ENCODE measurements around the gene LANCL1.
"Not testable (repeated sequence)": the region's sequence is repeated elsewhere in the genome, so short reads cannot be mapped to it uniquely, and the experiment has no call there.

Gene LANCL1

DNA sequence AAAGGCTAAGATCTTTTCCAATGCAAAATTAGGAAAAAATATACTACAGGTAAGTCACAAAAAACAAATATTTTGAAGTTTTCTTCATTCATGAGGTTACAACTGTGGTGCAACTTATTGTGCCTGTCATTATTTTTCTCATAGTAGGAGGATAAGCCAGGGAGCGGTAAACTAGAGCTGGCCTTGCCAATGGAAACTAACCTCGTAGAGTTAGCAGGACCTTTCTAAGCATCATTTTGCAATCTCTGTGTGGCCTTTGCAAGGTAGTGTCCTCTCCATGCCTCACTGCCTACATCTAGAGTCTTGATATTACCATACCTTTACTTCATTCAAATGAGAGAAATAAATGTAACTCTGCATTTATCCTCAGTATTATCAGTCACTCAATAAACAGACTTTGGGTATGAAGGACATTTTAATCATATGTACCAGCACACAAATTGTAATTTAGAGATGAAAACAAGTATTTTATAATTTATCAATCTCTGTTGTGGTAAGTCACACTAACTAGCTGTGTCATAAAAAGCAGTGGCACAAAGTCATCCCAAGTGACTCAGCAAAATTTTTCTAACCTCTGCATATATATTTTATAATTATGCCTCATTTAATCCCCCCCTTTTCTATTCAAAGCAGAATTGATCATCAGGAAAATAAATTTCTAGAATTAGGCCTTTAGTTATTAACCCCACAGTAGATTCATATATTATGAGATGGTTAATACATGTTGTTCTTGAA lies 47.0 kb downstream of the LANCL1 start:
- Histone ChIP-seq H3K27me3 (ENCODE audit: control insufficient read depth, insufficient read depth, low read length) (no peaks in the 10 kb centered on the region), H3K36me3 (ENCODE audit: control insufficient read depth, insufficient read depth, low read length) (no peaks in the 10 kb centered on the region), H3K9ac (ENCODE audit: low read length) (no peak overlapping the region), H3K4me1 (ENCODE audit: control insufficient read depth, insufficient read depth, low read length) (no peaks in the 10 kb centered on the region), H3K9me3 (ENCODE audit: control insufficient read depth, low read length) (no peaks in the 10 kb centered on the region), H3K4me3 (ENCODE audit: low read length) (no peak overlapping the region)

DNA sequence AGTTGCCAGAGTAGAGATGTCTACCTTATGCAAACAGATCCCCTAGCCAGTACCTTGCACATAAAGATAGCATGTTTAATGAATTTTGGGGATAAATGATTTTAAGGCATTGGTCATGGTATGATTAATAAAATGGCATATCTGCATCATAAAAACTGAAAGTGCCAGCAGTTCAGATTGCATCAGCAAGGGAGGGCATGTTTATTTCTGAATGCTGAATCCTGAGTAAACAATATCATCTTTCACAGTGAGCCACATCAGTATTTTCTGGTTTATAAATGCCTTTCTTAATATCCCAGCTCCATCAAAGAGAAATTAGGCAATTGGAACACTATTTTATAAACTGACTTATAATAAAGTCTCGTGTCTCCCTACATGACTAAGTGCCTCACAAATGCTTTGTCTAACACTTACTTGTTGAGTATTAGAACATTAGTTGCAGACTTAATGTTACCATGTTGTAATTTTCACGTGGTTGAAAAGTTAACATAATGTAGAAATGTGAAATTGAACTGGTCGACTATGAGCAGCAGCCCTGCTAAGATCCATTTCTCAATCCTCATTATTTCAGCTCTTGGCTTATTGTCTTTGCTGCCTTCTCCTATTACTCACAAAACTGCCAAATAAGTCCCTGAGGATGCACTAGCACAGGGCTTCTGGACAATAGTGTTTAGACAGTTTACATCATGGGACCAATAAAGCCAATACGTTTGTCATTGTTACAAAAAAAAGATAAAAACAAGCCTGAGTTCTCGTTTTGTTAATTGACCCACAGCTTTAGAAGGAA lies 48.0 kb downstream of the LANCL1 start:
- H3K4me1 ChIP-seq (ENCODE audit: control insufficient read depth, insufficient read depth, low read length), result no peaks in the 10 kb centered on the region
- H3K36me3 ChIP-seq (ENCODE audit: control insufficient read depth, insufficient read depth, low read length), result no peaks in the 10 kb centered on the region
- H3K4me3 ChIP-seq (ENCODE audit: low read length), result no peak overlapping the region
- no peak overlapping the region for H3K9ac ChIP-seq (ENCODE audit: low read length)
- no peaks in the 10 kb centered on the region for H3K27me3 ChIP-seq (ENCODE audit: control insufficient read depth, insufficient read depth, low read length)
- no peaks in the 10 kb centered on the region for H3K9me3 ChIP-seq (ENCODE audit: control insufficient read depth, low read length)

- H3K27me3 ChIP-seq (ENCODE audit: control insufficient read depth, insufficient read depth, low read length); H3K9ac ChIP-seq (ENCODE audit: low read length); H3K9me3 ChIP-seq (ENCODE audit: control insufficient read depth, low read length); H3K36me3 ChIP-seq (ENCODE audit: control insufficient read depth, insufficient read depth, low read length); H3K4me1 ChIP-seq (ENCODE audit: control insufficient read depth, insufficient read depth, low read length); H3K4me3 ChIP-seq (ENCODE audit: low read length): not testable (repeated sequence)
Measured at GRCh38 chr2:210427309-210427708, 49.2 kb downstream of the LANCL1 start.

- no peak overlapping the region for H3K4me3 ChIP-seq (ENCODE audit: low read length)
- no peaks in the 10 kb centered on the region for H3K9me3 ChIP-seq (ENCODE audit: control insufficient read depth, low read length)
- H3K36me3 ChIP-seq (ENCODE audit: control insufficient read depth, insufficient read depth, low read length), result no peaks in the 10 kb centered on the region
- H3K4me1 ChIP-seq (ENCODE audit: control insufficient read depth, insufficient read depth, low read length), result no peaks in the 10 kb centered on the region
- H3K9ac ChIP-seq (ENCODE audit: low read length), result no peak overlapping the region
- no peaks in the 10 kb centered on the region for H3K27me3 ChIP-seq (ENCODE audit: control insufficient read depth, insufficient read depth, low read length)
Measured at GRCh38 chr2:210422366-210422765, 54.2 kb downstream of the LANCL1 start.

- Histone ChIP-seq H3K9ac (ENCODE audit: low read length) (no peak overlapping the region), H3K27me3 (ENCODE audit: control insufficient read depth, insufficient read depth, low read length) (no peaks in the 10 kb centered on the region), H3K9me3 (ENCODE audit: control insufficient read depth, low read length) (no peaks in the 10 kb centered on the region), H3K4me1 (ENCODE audit: control insufficient read depth, insufficient read depth, low read length) (no peaks in the 10 kb centered on the region), H3K36me3 (ENCODE audit: control insufficient read depth, insufficient read depth, low read length) (no peaks in the 10 kb centered on the region), H3K4me3 (ENCODE audit: low read length) (no peak overlapping the region)
Measured at GRCh38 chr2:210421916-210422315, 54.6 kb downstream of the LANCL1 start.

- Histone ChIP-seq H3K4me3 (ENCODE audit: low read length) (no peak overlapping the region), H3K9me3 (ENCODE audit: control insufficient read depth, low read length) (no peaks in the 10 kb centered on the region), H3K27me3 (ENCODE audit: control insufficient read depth, insufficient read depth, low read length) (no peaks in the 10 kb centered on the region), H3K4me1 (ENCODE audit: control insufficient read depth, insufficient read depth, low read length) (no peaks in the 10 kb centered on the region), H3K9ac (ENCODE audit: low read length) (no peak overlapping the region), H3K36me3 (ENCODE audit: control insufficient read depth, insufficient read depth, low read length) (no peaks in the 10 kb centered on the region)
Measured at GRCh38 chr2:210412660-210413059, 63.9 kb downstream of the LANCL1 start.

GRCh38 chr2:210410542-210410941 lies 66.0 kb downstream of the LANCL1 start:
- no peak overlapping the region for H3K4me3 ChIP-seq (ENCODE audit: low read length)
- no peaks in the 10 kb centered on the region for H3K4me1 ChIP-seq (ENCODE audit: control insufficient read depth, insufficient read depth, low read length)
- H3K9me3 ChIP-seq (ENCODE audit: control insufficient read depth, low read length), result no peaks in the 10 kb centered on the region
- no peaks in the 10 kb centered on the region for H3K36me3 ChIP-seq (ENCODE audit: control insufficient read depth, insufficient read depth, low read length)
- H3K9ac ChIP-seq (ENCODE audit: low read length), result no peak overlapping the region
- no peaks in the 10 kb centered on the region for H3K27me3 ChIP-seq (ENCODE audit: control insufficient read depth, insufficient read depth, low read length)

- H3K9me3 ChIP-seq (ENCODE audit: control insufficient read depth, low read length), result no peaks in the 10 kb centered on the region
- H3K4me3 ChIP-seq (ENCODE audit: low read length), result no peak overlapping the region
- no peak overlapping the region for H3K9ac ChIP-seq (ENCODE audit: low read length)
- H3K4me1 ChIP-seq (ENCODE audit: control insufficient read depth, insufficient read depth, low read length), result no peaks in the 10 kb centered on the region
- H3K27me3 ChIP-seq (ENCODE audit: control insufficient read depth, insufficient read depth, low read length), result no peaks in the 10 kb centered on the region
- no peaks in the 10 kb centered on the region for H3K36me3 ChIP-seq (ENCODE audit: control insufficient read depth, insufficient read depth, low read length)
Measured at GRCh38 chr2:210399440-210400041, 77.0 kb downstream of the LANCL1 start.

GRCh38 chr2:210392469-210392881 lies 84.1 kb downstream of the LANCL1 start:
- H3K27me3 ChIP-seq (ENCODE audit: control insufficient read depth, insufficient read depth, low read length), result no peaks in the 10 kb centered on the region
- no peaks in the 10 kb centered on the region for H3K9me3 ChIP-seq (ENCODE audit: control insufficient read depth, low read length)
- no peak overlapping the region for H3K9ac ChIP-seq (ENCODE audit: low read length)
- no peak overlapping the region for H3K4me3 ChIP-seq (ENCODE audit: low read length)
- no peaks in the 10 kb centered on the region for H3K4me1 ChIP-seq (ENCODE audit: control insufficient read depth, insufficient read depth, low read length)
- H3K36me3 ChIP-seq (ENCODE audit: control insufficient read depth, insufficient read depth, low read length), result no peaks in the 10 kb centered on the region

DNA sequence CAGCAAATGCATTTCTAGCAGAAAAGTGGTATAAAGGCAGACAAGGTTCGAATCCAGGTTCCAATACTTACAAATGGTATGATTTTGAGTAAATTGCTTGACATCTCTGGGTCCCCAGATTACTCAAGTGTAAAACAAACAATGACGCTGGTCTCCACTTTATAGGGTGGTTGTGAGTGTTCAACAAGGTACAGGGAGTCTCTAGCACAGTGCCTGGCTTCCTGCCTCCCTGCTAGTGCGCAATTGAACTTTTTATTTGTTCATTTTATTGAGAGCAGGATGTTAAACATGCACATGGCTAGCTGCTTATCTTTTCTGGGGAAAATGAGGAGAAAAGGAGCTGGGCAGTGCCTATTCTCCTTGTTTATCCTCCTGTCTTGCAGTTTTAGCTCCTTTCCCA lies 86.7 kb downstream of the LANCL1 start:
- H3K4me1 ChIP-seq (ENCODE audit: control insufficient read depth, insufficient read depth, low read length), result no peaks in the 10 kb centered on the region
- H3K4me3 ChIP-seq (ENCODE audit: low read length), result no peak overlapping the region
- no peak overlapping the region for H3K9ac ChIP-seq (ENCODE audit: low read length)
- H3K36me3 ChIP-seq (ENCODE audit: control insufficient read depth, insufficient read depth, low read length), result no peaks in the 10 kb centered on the region
- no peaks in the 10 kb centered on the region for H3K27me3 ChIP-seq (ENCODE audit: control insufficient read depth, insufficient read depth, low read length)
- H3K9me3 ChIP-seq (ENCODE audit: control insufficient read depth, low read length), result no peaks in the 10 kb centered on the region

GRCh38 chr2:210388148-210388547 lies 88.4 kb downstream of the LANCL1 start:
- H3K27me3 ChIP-seq (ENCODE audit: control insufficient read depth, insufficient read depth, low read length), result no peaks in the 10 kb centered on the region
- no peaks in the 10 kb centered on the region for H3K4me1 ChIP-seq (ENCODE audit: control insufficient read depth, insufficient read depth, low read length)
- H3K9ac ChIP-seq (ENCODE audit: low read length), result no peak overlapping the region
- no peaks in the 10 kb centered on the region for H3K9me3 ChIP-seq (ENCODE audit: control insufficient read depth, low read length)
- H3K4me3 ChIP-seq (ENCODE audit: low read length), result no peak overlapping the region
- H3K36me3 ChIP-seq (ENCODE audit: control insufficient read depth, insufficient read depth, low read length), result no peaks in the 10 kb centered on the region

GRCh38 chr2:210387074-210387473 lies 89.5 kb downstream of the LANCL1 start:
- H3K27me3 ChIP-seq (ENCODE audit: control insufficient read depth, insufficient read depth, low read length), result no peaks in the 10 kb centered on the region
- H3K9me3 ChIP-seq (ENCODE audit: control insufficient read depth, low read length), result no peaks in the 10 kb centered on the region
- no peaks in the 10 kb centered on the region for H3K36me3 ChIP-seq (ENCODE audit: control insufficient read depth, insufficient read depth, low read length)
- H3K9ac ChIP-seq (ENCODE audit: low read length), result no peak overlapping the region
- no peaks in the 10 kb centered on the region for H3K4me1 ChIP-seq (ENCODE audit: control insufficient read depth, insufficient read depth, low read length)
- H3K4me3 ChIP-seq (ENCODE audit: low read length), result no peak overlapping the region
